NT2/D1 (cell line): ENCODE results near the gene RASAL1.

Experiments used
- YY1 ChIP-seq: IDR thresholded peaks from 2 replicates; pipeline ENCODE4 v1.6.1; 2011; ENCODE audit not compliant: insufficient read length, insufficient read depth
- ZNF274 ChIP-seq: IDR thresholded peaks from 2 replicates; pipeline ENCODE4 v1.6.1; 2011; ENCODE audit warnings: mild to moderate bottlenecking, low read depth, low read length

DNA sequence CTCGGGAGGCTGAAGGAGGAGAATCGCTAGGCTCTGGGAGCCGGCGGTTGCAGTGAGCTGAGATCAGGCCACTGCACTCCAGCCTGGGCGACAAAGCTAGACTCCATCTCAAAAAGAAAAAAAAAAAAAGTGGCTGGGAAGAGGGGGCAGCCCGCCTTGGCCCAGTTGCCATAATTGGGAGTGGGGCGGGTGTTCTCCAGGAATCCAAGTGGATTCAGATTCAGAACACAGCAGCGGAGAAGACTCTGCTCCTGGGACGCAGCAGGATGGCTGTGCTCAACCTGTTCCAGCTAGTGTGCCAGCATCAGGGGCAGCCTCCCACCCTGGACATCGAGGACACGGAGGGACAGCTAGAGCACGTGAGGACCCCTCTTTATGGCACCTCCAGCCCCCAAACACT lies 19.5 kb upstream of the RASAL1 start:
- TF ChIP-seq ZNF274 (no peak), YY1 (no peak)
